AG10803 (cell line): ENCODE results near the gene TMEM198.

Source experiments
- DNase-seq: peaks from one replicate; pipeline ENCODE4 v3.0.0; 2010; ENCODE audit warnings: low read depth
- H3K4me3 ChIP-seq: 2 replicates; pipeline ENCODE4 v1.5.1; 2011; ENCODE audit warnings: mild to moderate bottlenecking, low read length, control low read depth
- TF ChIP-seq, protein P1 (sequence below): conservative IDR thresholded peaks from 2 replicates; pipeline ENCODE4 v1.5.1; 2011; ENCODE audit warnings: mild to moderate bottlenecking, low read length, control low read depth, inconsistent platforms

The TMEM198 gene

DNA sequence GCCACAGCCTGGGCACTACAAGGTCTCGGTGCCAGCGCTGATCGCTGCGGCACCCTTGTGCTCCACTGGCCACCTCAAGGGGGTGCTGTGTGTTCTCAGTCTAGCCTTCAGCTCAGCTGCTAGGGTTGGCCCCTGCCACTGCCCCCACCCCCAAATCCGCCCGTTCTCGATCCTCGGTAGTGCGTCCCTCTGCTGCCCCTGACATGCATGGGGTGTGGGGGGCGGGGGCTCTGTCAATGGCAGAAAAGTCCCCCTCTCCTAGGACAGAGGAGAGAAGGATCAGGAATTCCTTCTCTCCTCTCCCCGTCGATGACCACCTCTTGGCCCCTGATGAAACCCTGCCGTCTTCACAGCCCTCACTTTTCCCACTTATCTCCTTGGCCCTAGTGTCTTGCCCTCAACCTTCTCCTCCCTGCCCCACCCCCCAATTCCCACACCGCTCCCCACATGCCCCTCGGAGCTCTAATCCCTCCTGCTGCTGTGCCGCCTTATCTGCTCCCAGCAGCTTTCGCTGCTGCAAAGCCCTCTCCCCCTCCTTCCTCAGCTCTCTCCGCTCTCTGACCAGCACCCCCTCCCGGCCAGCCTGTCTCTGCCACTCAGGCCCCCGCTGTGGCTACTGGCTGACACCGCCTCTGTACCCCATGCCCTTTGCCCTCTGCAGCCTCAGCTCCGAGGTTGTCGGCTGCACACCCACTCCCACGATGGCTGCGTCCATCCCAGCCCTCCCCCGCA, 33.9 kb upstream of the TMEM198 start:
- H3K4me3 ChIP-seq, result peak overlapping the region; percentile 5; the same call in 1 of the 2 replicates
- peak; percentile 33 for DNase-seq
- TF ChIP-seq, protein P1, sequence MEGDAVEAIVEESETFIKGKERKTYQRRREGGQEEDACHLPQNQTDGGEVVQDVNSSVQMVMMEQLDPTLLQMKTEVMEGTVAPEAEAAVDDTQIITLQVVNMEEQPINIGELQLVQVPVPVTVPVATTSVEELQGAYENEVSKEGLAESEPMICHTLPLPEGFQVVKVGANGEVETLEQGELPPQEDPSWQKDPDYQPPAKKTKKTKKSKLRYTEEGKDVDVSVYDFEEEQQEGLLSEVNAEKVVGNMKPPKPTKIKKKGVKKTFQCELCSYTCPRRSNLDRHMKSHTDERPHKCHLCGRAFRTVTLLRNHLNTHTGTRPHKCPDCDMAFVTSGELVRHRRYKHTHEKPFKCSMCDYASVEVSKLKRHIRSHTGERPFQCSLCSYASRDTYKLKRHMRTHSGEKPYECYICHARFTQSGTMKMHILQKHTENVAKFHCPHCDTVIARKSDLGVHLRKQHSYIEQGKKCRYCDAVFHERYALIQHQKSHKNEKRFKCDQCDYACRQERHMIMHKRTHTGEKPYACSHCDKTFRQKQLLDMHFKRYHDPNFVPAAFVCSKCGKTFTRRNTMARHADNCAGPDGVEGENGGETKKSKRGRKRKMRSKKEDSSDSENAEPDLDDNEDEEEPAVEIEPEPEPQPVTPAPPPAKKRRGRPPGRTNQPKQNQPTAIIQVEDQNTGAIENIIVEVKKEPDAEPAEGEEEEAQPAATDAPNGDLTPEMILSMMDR, result peak; percentile 75

DNA sequence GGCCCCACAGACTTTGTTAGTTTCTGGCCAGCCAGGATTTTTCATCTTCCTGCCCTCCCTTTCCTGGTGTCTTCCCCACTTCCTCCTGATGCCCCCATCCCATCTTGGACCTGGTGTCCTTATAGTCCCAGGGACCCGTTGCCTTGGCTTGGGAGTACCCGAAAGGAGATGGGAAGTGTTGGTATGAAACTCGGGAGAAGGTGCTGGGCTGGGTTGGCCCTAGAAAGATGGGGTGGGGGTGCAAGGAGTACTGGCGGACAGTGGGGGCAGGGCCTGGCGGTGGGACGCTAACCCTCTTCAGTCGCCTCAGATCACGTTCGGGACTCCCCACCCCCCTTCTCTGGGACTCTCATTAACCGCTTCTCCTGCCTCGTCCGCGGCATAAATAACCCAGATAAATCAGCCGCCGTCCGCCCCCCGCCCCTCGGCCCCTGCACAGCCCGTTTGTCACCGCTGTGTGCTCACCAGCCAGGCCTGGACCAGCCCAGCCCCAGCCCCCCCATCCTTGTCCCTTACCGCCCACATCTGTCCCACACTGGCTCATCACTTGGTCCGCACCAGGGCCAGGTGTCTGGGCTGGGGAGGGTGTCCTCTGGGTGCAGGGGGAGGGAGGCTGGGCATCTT, 33.2 kb upstream of the TMEM198 start:
- H3K4me3 ChIP-seq, result no peak overlapping the region
- TF ChIP-seq, protein P1, result no peak
- DNase-seq, result no peak

DNA sequence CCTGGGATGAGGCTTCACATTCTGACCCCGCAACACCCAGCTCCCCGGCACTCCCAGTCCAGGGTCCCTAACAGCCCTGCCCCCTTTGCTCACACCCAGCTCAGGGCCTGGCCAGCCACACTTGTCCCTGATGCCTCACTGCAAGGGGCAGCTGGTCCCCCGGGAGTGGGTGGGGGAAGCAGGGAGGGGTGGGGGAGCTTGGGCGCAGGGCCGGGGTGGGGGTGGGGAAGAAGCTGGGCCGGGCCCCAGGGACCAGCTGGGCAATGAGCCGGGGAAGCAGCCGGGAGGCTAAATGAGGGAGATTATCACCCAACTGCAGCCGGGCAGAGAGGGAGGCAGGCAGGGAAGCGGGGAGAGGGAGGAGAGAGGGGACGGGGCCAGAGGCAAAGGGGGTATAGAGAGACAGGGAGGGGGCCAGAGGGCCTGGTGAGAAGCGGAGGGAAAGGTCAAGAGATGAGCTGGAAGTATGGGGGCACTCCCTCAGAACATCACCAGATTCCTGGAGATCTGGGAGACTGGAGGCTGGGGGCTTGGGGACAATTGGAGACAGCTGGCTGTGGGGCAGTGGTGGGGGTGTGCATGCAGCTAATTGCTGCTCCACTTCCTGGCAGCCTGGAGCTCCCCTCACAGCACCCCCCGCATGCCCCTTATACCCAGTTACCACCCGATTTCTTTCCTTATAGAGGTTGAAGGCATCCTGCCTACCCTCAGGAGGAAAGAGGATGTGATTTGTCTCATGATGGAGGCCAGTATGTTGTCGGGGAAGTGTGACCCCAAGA, 32.1 kb upstream of the TMEM198 start:
- no peak overlapping the region for H3K4me3 ChIP-seq
- TF ChIP-seq, protein P1, result no peak
- no peak for DNase-seq

DNA sequence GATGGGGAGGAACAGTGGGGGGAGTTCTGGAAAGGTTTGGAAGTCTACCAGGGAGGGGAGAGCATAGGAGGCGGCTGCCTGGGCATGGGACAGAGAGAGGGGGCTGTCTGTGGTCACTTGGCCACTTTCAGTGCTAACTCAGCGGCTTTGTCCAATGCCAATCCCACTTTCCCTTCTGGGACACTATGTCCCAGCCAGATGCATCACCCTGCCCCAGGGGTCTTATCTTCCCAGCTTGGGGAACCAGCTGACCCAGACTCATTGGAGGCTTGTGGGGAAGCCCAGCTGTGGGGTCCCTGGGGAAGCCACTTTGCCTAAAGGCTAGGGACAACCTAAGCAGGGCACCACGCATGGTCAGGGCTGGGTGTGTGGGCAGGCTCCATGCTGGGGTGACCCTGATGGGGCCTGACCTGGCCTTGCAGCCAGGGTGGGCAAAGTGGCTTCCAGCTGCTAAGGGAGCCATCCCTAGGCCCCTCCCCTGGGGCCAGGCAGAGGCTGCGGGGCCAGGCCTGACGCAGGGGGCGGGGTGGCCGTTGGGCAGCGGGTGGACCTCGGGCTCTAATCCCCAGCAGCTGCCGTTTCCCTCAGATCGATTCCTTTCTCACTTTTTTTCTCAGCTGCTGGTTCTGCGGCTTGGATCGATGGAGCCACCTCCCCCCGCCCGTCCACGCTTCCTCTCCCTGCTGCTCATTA, 31.2 kb upstream of the TMEM198 start:
- DNase-seq, result no peak
- TF ChIP-seq, protein P1, result no peak
- no peak overlapping the region for H3K4me3 ChIP-seq

DNA sequence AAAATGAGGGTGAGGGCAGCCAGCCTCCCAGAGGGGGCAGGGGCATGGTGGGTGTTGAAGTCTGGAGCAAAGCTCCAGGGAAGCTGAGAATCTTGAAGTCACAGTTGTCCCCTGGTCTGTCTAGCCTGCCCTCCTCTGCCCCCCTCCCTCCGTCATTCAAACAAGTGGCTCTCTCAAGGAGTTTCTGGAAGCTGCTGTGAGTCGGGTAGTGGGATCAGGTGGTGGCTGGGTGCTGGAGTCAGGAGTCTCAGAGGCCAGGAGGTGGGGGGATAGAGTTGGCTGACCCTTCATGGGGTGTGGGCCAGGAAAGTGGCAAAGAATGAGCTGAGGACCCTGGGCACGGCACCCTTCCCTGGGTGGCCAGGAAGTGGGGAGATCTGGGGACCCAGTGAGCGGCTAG, 30.0 kb upstream of the TMEM198 start:
- TF ChIP-seq, protein P1, result no peak
- no peak overlapping the region for H3K4me3 ChIP-seq
- DNase-seq, result no peak

DNA sequence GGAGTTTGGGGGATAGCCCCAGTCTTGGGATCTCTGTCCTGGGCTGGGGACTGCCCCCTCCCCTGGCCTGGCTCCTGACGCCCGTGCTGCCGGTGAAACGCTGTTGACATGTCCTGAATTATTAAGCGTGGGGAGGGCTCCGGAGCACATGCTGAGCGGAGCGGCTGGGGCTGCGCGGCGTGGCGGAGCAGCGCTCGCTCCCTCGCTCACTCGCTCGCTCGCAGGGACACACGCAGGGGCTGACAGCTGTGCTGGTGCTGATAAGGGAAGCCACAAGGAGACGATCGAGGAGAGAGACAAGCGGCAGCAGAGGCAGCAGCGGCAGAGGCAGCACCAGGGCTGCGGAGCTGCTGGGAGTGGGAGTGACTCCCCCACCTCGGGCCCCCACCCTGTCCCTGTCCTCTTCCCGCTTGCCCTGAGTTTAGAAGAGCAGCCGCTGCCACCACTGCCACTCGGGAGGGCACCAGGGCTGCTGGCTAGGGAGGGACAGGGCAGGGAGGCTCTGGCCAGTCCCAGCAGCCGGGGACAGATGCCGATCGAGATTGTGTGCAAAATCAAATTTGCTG, 29.5 kb upstream of the TMEM198 start, which contains the start of gene ASIC4:
ASIC4 (plus strand) TSS at position 287 of the 566 bp plus-strand sequence; CDS start at position 530, 243 bp downstream.
- H3K4me3 ChIP-seq, result no peak within 1 kb of the TSS
- no peak for DNase-seq
- TF ChIP-seq, protein P1, result no peak
